SH-SY5Y (cell line): ENCODE data around the gene HEPHL1.

Experiments used
- GATA2 ChIP-seq: IDR thresholded peaks from 2 replicates; pipeline ENCODE4 v1.6.1; 2011; ENCODE audit warnings: mild to moderate bottlenecking, low read depth, low read length
- GATA3 ChIP-seq: IDR thresholded peaks from 2 replicates; pipeline ENCODE4 v1.6.1; 2011; ENCODE audit warnings: low read depth, mild to moderate bottlenecking, low read length, moderate library complexity

- TF ChIP-seq GATA2 (no peak), GATA3 (no peak)
Measured at GRCh38 chr11:94068764-94069163, 47.6 kb downstream of the HEPHL1 start.
